Measurements from ENCODE around the gene GTF3C5. TPM values are rescaled to one million over a fixed set of nuclear protein-coding genes. Genes with fewer than 3 reads are reported as not detected.
"Not testable (repeated sequence)": the region's sequence is repeated elsewhere in the genome, so short reads cannot be mapped to it uniquely, and the experiment has no call there.

Gene GTF3C5
- total RNA-seq, 3 donors from 2014 or later = 43.8 to 74.4 (median 68.2) TPM

- no peak overlapping the region for H3K4me3 ChIP-seq
- no peak for TF ChIP-seq POLR2A (IDR thresholded peaks at IDR 0.05)
- no peak for TF ChIP-seq POLR2AphosphoS5 (IDR thresholded peaks at IDR 0.05)
- no peak for TF ChIP-seq CTCF (IDR thresholded peaks at IDR 0.05)
- H3K9me3 ChIP-seq = no peaks in the 10 kb centered on the region
- no peaks in the 10 kb centered on the region for H3K36me3 ChIP-seq
- DNase-seq (ENCODE audit: low spot score in 2 of 2) = no peak
- no peak overlapping the region for H3K27ac ChIP-seq
- intact Hi-C loops (cut with DNase I; ENCODE audit: low total_unique reads) = no loop called here
- H3K4me1 ChIP-seq = no peaks in the 10 kb centered on the region
- no peaks in the 10 kb centered on the region for H3K27me3 ChIP-seq
These were observed 35.6 kb downstream of the GTF3C5 start for GRCh38 chr9:133066181-133066983.

GRCh38 chr9:133067006-133067405, 36.2 kb downstream of the GTF3C5 start:
- intact Hi-C loops (cut with DNase I; ENCODE audit: low total_unique reads) = no loop called here
- no peaks in the 10 kb centered on the region for H3K4me1 ChIP-seq
- no peak overlapping the region for H3K4me3 ChIP-seq
- DNase-seq (ENCODE audit: low spot score in 2 of 2) = no peak
- no peak for TF ChIP-seq POLR2A (IDR thresholded peaks at IDR 0.05)
- no peak for TF ChIP-seq CTCF (IDR thresholded peaks at IDR 0.05)
- TF ChIP-seq POLR2AphosphoS5 (IDR thresholded peaks at IDR 0.05) = no peak
- H3K27me3 ChIP-seq = no peaks in the 10 kb centered on the region
- H3K36me3 ChIP-seq = no peaks in the 10 kb centered on the region
- no peaks in the 10 kb centered on the region for H3K9me3 ChIP-seq
- no peak overlapping the region for H3K27ac ChIP-seq

DNA sequence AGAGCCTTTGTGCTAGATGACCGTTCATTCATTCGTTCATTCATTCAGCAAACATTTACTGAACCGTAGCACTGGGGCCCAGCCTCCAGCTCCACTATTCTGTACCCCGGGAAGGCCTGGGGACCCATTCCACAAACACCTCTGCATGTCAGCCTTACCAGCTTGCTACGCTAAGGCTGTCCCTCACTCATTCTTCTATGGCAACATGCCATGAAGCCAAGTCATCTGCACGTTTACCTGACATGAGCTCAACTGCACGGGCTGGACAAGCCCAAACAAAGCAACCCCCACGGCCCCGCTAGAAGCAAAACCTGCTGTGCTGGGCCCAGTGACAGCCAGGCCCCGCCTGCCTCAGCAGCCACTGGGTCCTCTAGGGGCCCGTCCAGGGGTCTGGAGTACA, 37.0 kb downstream of the GTF3C5 start:
- intact Hi-C loops (cut with DNase I; ENCODE audit: low total_unique reads) = no loop called here
- Histone ChIP-seq H3K36me3 (no peaks in the 10 kb centered on the region), H3K27ac (no peak overlapping the region), H3K9me3 (no peaks in the 10 kb centered on the region), H3K4me3 (no peak overlapping the region), H3K4me1 (no peaks in the 10 kb centered on the region), H3K27me3 (no peaks in the 10 kb centered on the region)
- no peak for DNase-seq (ENCODE audit: low spot score in 2 of 2)
- TF ChIP-seq POLR2AphosphoS5 (IDR thresholded peaks at IDR 0.05) = no peak
- TF ChIP-seq POLR2A (IDR thresholded peaks at IDR 0.05) = no peak
- no peak for TF ChIP-seq CTCF (IDR thresholded peaks at IDR 0.05)

GRCh38 chr9:133068431-133068830, 37.6 kb downstream of the GTF3C5 start:
- H3K4me3 ChIP-seq; intact Hi-C loops (cut with DNase I; ENCODE audit: low total_unique reads); H3K27ac ChIP-seq; H3K36me3 ChIP-seq; DNase-seq (ENCODE audit: low spot score in 2 of 2); H3K9me3 ChIP-seq; H3K4me1 ChIP-seq; H3K27me3 ChIP-seq: not testable (repeated sequence)

- H3K4me3 ChIP-seq; H3K27ac ChIP-seq; H3K4me1 ChIP-seq; H3K27me3 ChIP-seq; H3K36me3 ChIP-seq; H3K9me3 ChIP-seq; intact Hi-C loops (cut with DNase I; ENCODE audit: low total_unique reads); DNase-seq (ENCODE audit: low spot score in 2 of 2): not testable (repeated sequence)
These were observed 39.7 kb downstream of the GTF3C5 start for GRCh38 chr9:133070500-133070961.

DNA sequence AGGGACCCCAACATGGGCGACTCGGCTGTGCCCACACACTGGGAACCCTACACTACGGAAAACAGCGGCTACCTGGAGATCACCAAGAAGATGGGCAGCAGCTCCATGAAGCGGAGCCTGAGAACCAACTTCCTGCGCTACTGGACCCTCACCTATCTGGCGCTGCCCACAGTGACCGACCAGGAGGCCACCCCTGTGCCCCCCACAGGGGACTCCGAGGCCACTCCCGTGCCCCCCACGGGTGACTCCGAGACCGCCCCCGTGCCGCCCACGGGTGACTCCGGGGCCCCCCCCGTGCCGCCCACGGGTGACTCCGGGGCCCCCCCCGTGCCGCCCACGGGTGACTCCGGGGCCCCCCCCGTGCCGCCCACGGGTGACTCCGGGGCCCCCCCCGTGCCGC, 40.2 kb downstream of the GTF3C5 start:
- H3K4me1 ChIP-seq; H3K36me3 ChIP-seq; H3K9me3 ChIP-seq; H3K4me3 ChIP-seq; DNase-seq (ENCODE audit: low spot score in 2 of 2); H3K27ac ChIP-seq; H3K27me3 ChIP-seq; intact Hi-C loops (cut with DNase I; ENCODE audit: low total_unique reads): not testable (repeated sequence)
